ENCODE results near the gene RADIL.

DNA sequence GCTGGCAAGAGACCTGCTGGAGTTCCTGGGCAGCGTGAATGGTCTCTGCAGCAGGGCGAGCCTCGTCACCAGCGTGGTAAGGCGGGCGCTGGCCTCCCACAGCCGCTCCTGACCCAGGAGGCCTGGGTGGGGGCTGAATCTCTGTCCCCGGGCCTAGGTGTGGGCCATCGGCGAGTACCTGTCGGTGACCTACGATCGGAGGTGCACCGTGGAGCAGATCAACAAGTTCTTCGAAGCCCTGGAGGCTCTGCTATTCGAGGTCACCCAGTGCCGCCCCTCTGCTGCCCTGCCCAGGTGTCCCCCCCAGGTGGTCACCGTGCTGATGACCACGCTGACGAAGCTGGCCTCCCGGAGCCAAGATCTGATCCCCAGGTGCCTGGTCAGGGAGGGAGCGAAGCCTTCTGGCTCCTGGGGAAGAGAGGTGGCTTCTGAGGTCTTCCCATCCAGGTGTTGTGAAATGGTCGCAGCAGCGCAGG lies 93.0 kb downstream of the RADIL start:
- TF ChIP-seq, protein P1, sequence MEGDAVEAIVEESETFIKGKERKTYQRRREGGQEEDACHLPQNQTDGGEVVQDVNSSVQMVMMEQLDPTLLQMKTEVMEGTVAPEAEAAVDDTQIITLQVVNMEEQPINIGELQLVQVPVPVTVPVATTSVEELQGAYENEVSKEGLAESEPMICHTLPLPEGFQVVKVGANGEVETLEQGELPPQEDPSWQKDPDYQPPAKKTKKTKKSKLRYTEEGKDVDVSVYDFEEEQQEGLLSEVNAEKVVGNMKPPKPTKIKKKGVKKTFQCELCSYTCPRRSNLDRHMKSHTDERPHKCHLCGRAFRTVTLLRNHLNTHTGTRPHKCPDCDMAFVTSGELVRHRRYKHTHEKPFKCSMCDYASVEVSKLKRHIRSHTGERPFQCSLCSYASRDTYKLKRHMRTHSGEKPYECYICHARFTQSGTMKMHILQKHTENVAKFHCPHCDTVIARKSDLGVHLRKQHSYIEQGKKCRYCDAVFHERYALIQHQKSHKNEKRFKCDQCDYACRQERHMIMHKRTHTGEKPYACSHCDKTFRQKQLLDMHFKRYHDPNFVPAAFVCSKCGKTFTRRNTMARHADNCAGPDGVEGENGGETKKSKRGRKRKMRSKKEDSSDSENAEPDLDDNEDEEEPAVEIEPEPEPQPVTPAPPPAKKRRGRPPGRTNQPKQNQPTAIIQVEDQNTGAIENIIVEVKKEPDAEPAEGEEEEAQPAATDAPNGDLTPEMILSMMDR (IDR thresholded peaks at IDR 0.05; ENCODE audit: low read depth, low read length) = no peak
- no peak for TF ChIP-seq EZH2phosphoT487 (IDR thresholded peaks at IDR 0.05; ENCODE audit: low read depth)

Data from OCI-LY3 (cell line).